ENCODE results near the gene TRMT10C. TPM values are rescaled to one million over a fixed set of nuclear protein-coding genes. Genes with fewer than 3 reads are reported as not detected.

Gene TRMT10C
- total and polyA plus RNA-seq, 9 of the 15 experiments (the other 6 are each of a cell fraction or from before 2014, with no cell fraction given) = 48.6 to 106 (median 63.9) TPM

DNA sequence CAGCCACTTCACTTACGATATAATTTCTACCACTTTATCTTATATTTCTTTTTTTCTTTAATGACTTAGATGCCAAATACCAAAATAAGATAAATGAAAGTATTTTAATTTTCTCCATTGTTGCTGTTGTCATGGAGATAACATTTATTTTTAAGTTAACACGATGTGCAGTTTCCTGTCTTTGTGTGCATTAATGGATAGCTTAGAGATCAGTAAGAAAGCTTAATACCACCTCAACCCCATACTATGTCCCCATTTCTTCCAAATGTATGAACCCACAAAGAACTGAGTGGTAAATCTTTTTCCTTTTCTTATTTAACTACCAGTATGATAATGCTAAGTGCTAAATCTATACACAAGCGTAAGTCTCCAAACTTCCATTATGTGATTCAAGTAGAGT lies 29.4 kb downstream of the TRMT10C start:
- CTCF ChIA-PET (ENCODE audit: low intra/inter-chr PET ratio) = no interaction called here

GRCh38 chr3:101602731-101603130 lies 41.1 kb downstream of the TRMT10C start:
- no peak for ATAC-seq
- Histone ChIP-seq H3K4me3 (no peak overlapping the region), H4K20me1 (replicated peaks; ENCODE audit: control insufficient read depth, insufficient read depth, low read length) (no peaks in the 10 kb centered on the region), H2AFZ (ENCODE audit: low read depth, low read length) (no peak overlapping the region), H3K4me2 (ENCODE audit: insufficient read depth, low read length) (no peak overlapping the region), H3K36me3 (ENCODE audit: control insufficient read depth, insufficient read depth, low read length) (peaks cover 5% of the 10 kb centered on the region; the same call in 1 of the 3 replicates), H3K27ac (ENCODE audit: extremely low read depth, low read depth, low read length) (no peak overlapping the region), H3K27me3 (ENCODE audit: control insufficient read depth in 2 of 2, insufficient read depth in 2 of 2, low read length in 2 of 2) (no peaks in the 10 kb centered on the region), H3K9me1 (ENCODE audit: control insufficient read depth, insufficient read depth, low read length) (no peaks in the 10 kb centered on the region), H3K4me1 (replicated peaks in 1 of 2; ENCODE audit: control insufficient read depth in 2 of 2, insufficient read depth in 2 of 2, low read length in 2 of 2) (no peaks in the 10 kb centered on the region), H3K9ac (ENCODE audit: insufficient read depth in 1 of 2, low read depth in 2 of 2, low read length in 2 of 2) (no peak overlapping the region), H3K79me2 (ENCODE audit: control insufficient read depth, insufficient read depth, low read length) (no peaks in the 10 kb centered on the region), H3K9me3 (replicated peaks; ENCODE audit: control insufficient read depth, insufficient read depth, low read depth, low read length) (0 out of 2 replicates have a peak, but pooled peaks cover 2% of the 10 kb centered on the region)
- no TSS peak for BruUV-seq (replicated peaks)
- ChIA-PET POLR2A (no interaction called here), CTCF (ENCODE audit: low intra/inter-chr PET ratio) (no interaction called here)
- no peak for DNase-seq (ENCODE audit: extremely low read depth in 1 of 4, low spot score in 3 of 4)
- intact Hi-C loops (cut with micrococcal nuclease) (no loop called here), in situ Hi-C loops (cut with MboI) (no loop called here)
- 80% methylated on average over 1 of the region's 3 CpGs for WGBS (ENCODE audit: insufficient coverage, low coverage, missing lambda C conversion rate)
- FAIRE-seq = no peak
- TF ChIP-seq HSF4 (CRISPR knock-in tag; IDR thresholded peaks at IDR 0.05; ENCODE audit: borderline replicate concordance) = no peak
- TF ChIP-seq LCOR (CRISPR knock-in tag; IDR thresholded peaks at IDR 0.05) = no peak
- TF ChIP-seq, protein P1, sequence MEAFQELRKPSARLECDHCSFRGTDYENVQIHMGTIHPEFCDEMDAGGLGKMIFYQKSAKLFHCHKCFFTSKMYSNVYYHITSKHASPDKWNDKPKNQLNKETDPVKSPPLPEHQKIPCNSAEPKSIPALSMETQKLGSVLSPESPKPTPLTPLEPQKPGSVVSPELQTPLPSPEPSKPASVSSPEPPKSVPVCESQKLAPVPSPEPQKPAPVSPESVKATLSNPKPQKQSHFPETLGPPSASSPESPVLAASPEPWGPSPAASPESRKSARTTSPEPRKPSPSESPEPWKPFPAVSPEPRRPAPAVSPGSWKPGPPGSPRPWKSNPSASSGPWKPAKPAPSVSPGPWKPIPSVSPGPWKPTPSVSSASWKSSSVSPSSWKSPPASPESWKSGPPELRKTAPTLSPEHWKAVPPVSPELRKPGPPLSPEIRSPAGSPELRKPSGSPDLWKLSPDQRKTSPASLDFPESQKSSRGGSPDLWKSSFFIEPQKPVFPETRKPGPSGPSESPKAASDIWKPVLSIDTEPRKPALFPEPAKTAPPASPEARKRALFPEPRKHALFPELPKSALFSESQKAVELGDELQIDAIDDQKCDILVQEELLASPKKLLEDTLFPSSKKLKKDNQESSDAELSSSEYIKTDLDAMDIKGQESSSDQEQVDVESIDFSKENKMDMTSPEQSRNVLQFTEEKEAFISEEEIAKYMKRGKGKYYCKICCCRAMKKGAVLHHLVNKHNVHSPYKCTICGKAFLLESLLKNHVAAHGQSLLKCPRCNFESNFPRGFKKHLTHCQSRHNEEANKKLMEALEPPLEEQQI (IDR thresholded peaks at IDR 0.05) = no peak
- no peak for TF ChIP-seq ILK (tag; IDR thresholded peaks at IDR 0.05; ENCODE audit: borderline replicate concordance, low read depth)
- TF ChIP-seq ZNF408 (CRISPR knock-in tag; IDR thresholded peaks at IDR 0.05; ENCODE audit: low read depth) = no peak
- no peak for TF ChIP-seq SAFB2 (IDR thresholded peaks at IDR 0.05; ENCODE audit: borderline replicate concordance, low read depth, low read length, severe bottlenecking)
- no peak for TF ChIP-seq ATF7 (IDR thresholded peaks at IDR 0.05)
- TF ChIP-seq PRMT5 (CRISPR knock-in tag; IDR thresholded peaks at IDR 0.05) = no peak
- TF ChIP-seq SMAD4 (CRISPR knock-in tag; conservative IDR thresholded peaks at IDR 0.05) = no peak
- TF ChIP-seq HMG20A (CRISPR knock-in tag; conservative IDR thresholded peaks at IDR 0.05) = no peak
- TF ChIP-seq, protein P2, sequence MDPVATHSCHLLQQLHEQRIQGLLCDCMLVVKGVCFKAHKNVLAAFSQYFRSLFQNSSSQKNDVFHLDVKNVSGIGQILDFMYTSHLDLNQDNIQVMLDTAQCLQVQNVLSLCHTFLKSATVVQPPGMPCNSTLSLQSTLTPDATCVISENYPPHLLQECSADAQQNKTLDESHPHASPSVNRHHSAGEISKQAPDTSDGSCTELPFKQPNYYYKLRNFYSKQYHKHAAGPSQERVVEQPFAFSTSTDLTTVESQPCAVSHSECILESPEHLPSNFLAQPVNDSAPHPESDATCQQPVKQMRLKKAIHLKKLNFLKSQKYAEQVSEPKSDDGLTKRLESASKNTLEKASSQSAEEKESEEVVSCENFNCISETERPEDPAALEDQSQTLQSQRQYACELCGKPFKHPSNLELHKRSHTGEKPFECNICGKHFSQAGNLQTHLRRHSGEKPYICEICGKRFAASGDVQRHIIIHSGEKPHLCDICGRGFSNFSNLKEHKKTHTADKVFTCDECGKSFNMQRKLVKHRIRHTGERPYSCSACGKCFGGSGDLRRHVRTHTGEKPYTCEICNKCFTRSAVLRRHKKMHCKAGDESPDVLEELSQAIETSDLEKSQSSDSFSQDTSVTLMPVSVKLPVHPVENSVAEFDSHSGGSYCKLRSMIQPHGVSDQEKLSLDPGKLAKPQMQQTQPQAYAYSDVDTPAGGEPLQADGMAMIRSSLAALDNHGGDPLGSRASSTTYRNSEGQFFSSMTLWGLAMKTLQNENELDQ (CRISPR knock-in tag; IDR thresholded peaks at IDR 0.05; ENCODE audit: borderline replicate concordance) = no peak

More for the DNA sequence above, 29.4 kb downstream of the TRMT10C start:
- Histone ChIP-seq H3K36me3 (ENCODE audit: control insufficient read depth, insufficient read depth, low read length) (peaks cover 79% of the 10 kb centered on the region), H3K4me3 (no peak overlapping the region), H3K4me1 (replicated peaks in 1 of 2; ENCODE audit: control insufficient read depth in 2 of 2, insufficient read depth in 2 of 2, low read length in 2 of 2) (no peaks in the 10 kb centered on the region; a peak in 1 of 5 replicates), H3K27ac (ENCODE audit: extremely low read depth, low read depth, low read length) (no peak overlapping the region), H3K9me1 (ENCODE audit: control insufficient read depth, insufficient read depth, low read length) (no peaks in the 10 kb centered on the region), H3K9me3 (replicated peaks; ENCODE audit: control insufficient read depth, insufficient read depth, low read depth, low read length) (no peaks in the 10 kb centered on the region), H2AFZ (ENCODE audit: low read depth, low read length) (no peak overlapping the region), H4K20me1 (replicated peaks; ENCODE audit: control insufficient read depth, insufficient read depth, low read length) (no peaks in the 10 kb centered on the region), H3K27me3 (ENCODE audit: control insufficient read depth in 2 of 2, insufficient read depth in 2 of 2, low read length in 2 of 2) (no peaks in the 10 kb centered on the region), H3K9ac (ENCODE audit: insufficient read depth in 1 of 2, low read depth in 2 of 2, low read length in 2 of 2) (no peak overlapping the region), H3K79me2 (ENCODE audit: control insufficient read depth, insufficient read depth, low read length) (peaks cover 23% of the 10 kb centered on the region), H3K4me2 (ENCODE audit: insufficient read depth, low read length) (no peak overlapping the region)
- in situ Hi-C loops (cut with MboI) (no loop called here), intact Hi-C loops (cut with micrococcal nuclease) (no loop called here)
- ATAC-seq (no peak), FAIRE-seq (no peak), DNase-seq (ENCODE audit: extremely low read depth in 1 of 4, low spot score in 3 of 4) (no peak)
- no peak for TF ChIP-seq LARP7 (IDR thresholded peaks at IDR 0.05)
- peak; percentile 44; the same call in 1 of the 2 replicates for TF ChIP-seq RFX1 (IDR thresholded peaks at IDR 0.05)
- POLR2A ChIA-PET = no interaction called here
- no TSS peak for BruUV-seq (replicated peaks)
- WGBS (ENCODE audit: insufficient coverage, low coverage, missing lambda C conversion rate) = 84% methylated on average over 3 of the region's 3 CpGs
